ENCODE measurements around the gene KCNIP1. TPM values are rescaled to one million over a fixed set of nuclear protein-coding genes. Genes with fewer than 3 reads are reported as not detected.

KCNIP1 gene
- total RNA-seq, 1 donor from 2014 or later, result 2.3 TPM

- H3K27me3 Mint-ChIP-seq (ENCODE audit: low read depth), result peaks cover 3% of the 10 kb centered on the region
- no peaks in the 10 kb centered on the region for H3K9me3 Mint-ChIP-seq
- H3K4me3 Mint-ChIP-seq, result no peak overlapping the region
- DNase-seq (ENCODE audit: low spot score in 2 of 2, unreplicated experiment in 2 of 2), result no peak
- H3K36me3 Mint-ChIP-seq, result no peaks in the 10 kb centered on the region
- peaks cover 21% of the 10 kb centered on the region for H3K4me1 Mint-ChIP-seq
- TF ChIP-seq CTCF (IDR thresholded peaks at IDR 0.05; ENCODE audit: unreplicated experiment), result no peak
- H3K27ac Mint-ChIP-seq, result no peak overlapping the region
These were observed 267.7 kb downstream of the KCNIP1 start for GRCh38 chr5:170771496-170771895.

GRCh38 chr5:170773024-170773985, 269.5 kb downstream of the KCNIP1 start:
- no peak for DNase-seq (ENCODE audit: low spot score in 2 of 2, unreplicated experiment in 2 of 2)
- no peak for TF ChIP-seq CTCF (IDR thresholded peaks at IDR 0.05; ENCODE audit: unreplicated experiment)
- Mint-ChIP-seq H3K27ac (no peak overlapping the region), H3K4me3 (no peak overlapping the region), H3K9me3 (no peaks in the 10 kb centered on the region), H3K4me1 (peaks cover 21% of the 10 kb centered on the region), H3K27me3 (ENCODE audit: low read depth) (peaks cover 3% of the 10 kb centered on the region), H3K36me3 (no peaks in the 10 kb centered on the region)

GRCh38 chr5:170774831-170775230, 271.0 kb downstream of the KCNIP1 start:
- no peaks in the 10 kb centered on the region for H3K36me3 Mint-ChIP-seq
- no peak for TF ChIP-seq CTCF (IDR thresholded peaks at IDR 0.05; ENCODE audit: unreplicated experiment)
- no peak overlapping the region for H3K4me3 Mint-ChIP-seq
- DNase-seq (ENCODE audit: low spot score in 2 of 2, unreplicated experiment in 2 of 2), result no peak
- no peak overlapping the region for H3K27ac Mint-ChIP-seq
- peaks cover 18% of the 10 kb centered on the region for H3K4me1 Mint-ChIP-seq
- H3K9me3 Mint-ChIP-seq, result no peaks in the 10 kb centered on the region
- peaks cover 3% of the 10 kb centered on the region for H3K27me3 Mint-ChIP-seq (ENCODE audit: low read depth)

GRCh38 chr5:170781946-170782345, 278.1 kb downstream of the KCNIP1 start:
- Mint-ChIP-seq H3K9me3 (no peaks in the 10 kb centered on the region), H3K4me1 (peaks cover 62% of the 10 kb centered on the region), H3K4me3 (no peak overlapping the region), H3K27me3 (ENCODE audit: low read depth) (no peaks in the 10 kb centered on the region), H3K27ac (peak overlapping the region; percentile 43), H3K36me3 (no peaks in the 10 kb centered on the region)
- DNase-seq (ENCODE audit: low spot score in 2 of 2, unreplicated experiment in 2 of 2), result no peak
- no peak for TF ChIP-seq CTCF (IDR thresholded peaks at IDR 0.05; ENCODE audit: unreplicated experiment)

- Mint-ChIP-seq H3K4me3 (no peak overlapping the region), H3K9me3 (no peaks in the 10 kb centered on the region), H3K27ac (peak overlapping the region; percentile 43), H3K27me3 (ENCODE audit: low read depth) (no peaks in the 10 kb centered on the region), H3K4me1 (peaks cover 64% of the 10 kb centered on the region), H3K36me3 (no peaks in the 10 kb centered on the region)
- no peak for DNase-seq (ENCODE audit: low spot score in 2 of 2, unreplicated experiment in 2 of 2)
- no peak for TF ChIP-seq CTCF (IDR thresholded peaks at IDR 0.05; ENCODE audit: unreplicated experiment)
These were observed 278.6 kb downstream of the KCNIP1 start for GRCh38 chr5:170782438-170782837.

Measured in mesothelial cell of epicardium (in vitro differentiated cells).